Activated CD4-positive, alpha-beta memory T cell treated with anti-CD3 and anti-CD28 coated beads for 36 hours (primary cell): ENCODE results near the gene FKBP10. TPM values are rescaled to one million over a fixed set of nuclear protein-coding genes. Genes with fewer than 3 reads are reported as not detected.
A peak's percentile ranks its signal among the peaks of the same experiment; 100 is the strongest.

Source experiments
- CTCF ChIA-PET: fragments of 350-600 bp; sonication (Branson Sonifier 250); formaldehyde crosslinking; loops from one replicate; lab custom pipeline; 2021; ENCODE audit warnings: antibody characterized with exemption, inconsistent platforms; lab: Charles Lee
- POLR2A ChIA-PET: fragments of 350-600 bp; sonication (Branson Sonifier 250); formaldehyde crosslinking; loops from one replicate; lab custom pipeline; 2021; ENCODE audit warnings: antibody characterized with exemption; lab: Charles Lee
- DNase-seq: peaks from one replicate; pipeline ENCODE4 v3.0.0-alpha.2; 2020
- H3K27ac Mint-ChIP-seq: one replicate; pipeline ENCODE4 v1.8.0; 2021; ENCODE audit warnings: mixed read lengths
- H3K27me3 Mint-ChIP-seq: one replicate; pipeline ENCODE4 v1.8.0; 2021; ENCODE audit warnings: mixed read lengths
- H3K36me3 Mint-ChIP-seq: one replicate; pipeline ENCODE4 v1.8.0; 2021; ENCODE audit warnings: mixed read lengths
- H3K4me1 Mint-ChIP-seq: one replicate; pipeline ENCODE4 v1.8.0; 2021; ENCODE audit warnings: low read depth, mixed read lengths
- H3K4me3 Mint-ChIP-seq: one replicate; pipeline ENCODE4 v1.8.0; 2021; ENCODE audit warnings: mild to moderate bottlenecking, mixed read lengths
- H3K9me3 Mint-ChIP-seq: one replicate; pipeline ENCODE4 v1.8.0; 2021; ENCODE audit warnings: mixed read lengths
- intact Hi-C: fragments of 100-400 bp; cut with micrococcal nuclease; formaldehyde crosslinking; loops from one replicate; pipeline ENCODE4 v1.15.1; 2023
- total RNA-seq, 2 experiments: library from RNA; stranded (reverse); gene quantifications; one replicate each; pipeline ENCODE4 v1.2.3, GENCODE V29; 2021

FKBP10 gene
- total RNA-seq, 2 experiments from 2014 or later, result 0.76 to 1.4 TPM

DNA sequence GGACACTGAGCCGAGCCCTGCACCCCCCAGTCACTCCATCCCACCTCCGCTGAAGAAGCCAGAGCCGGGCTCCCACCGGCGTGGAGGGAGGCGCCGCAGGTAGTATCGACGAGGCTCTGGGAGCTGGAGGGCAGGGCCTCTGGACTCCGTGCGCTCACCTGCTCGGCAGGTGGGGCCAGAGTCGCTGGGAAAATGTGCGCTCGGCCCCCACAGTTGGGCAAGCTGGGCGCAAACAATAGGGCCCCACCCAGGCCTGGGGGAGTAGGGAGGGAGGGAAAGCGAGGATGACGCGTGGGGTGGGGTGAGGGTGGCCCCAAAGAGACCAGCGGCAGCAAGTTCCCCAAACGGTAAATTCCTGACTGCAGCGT is 27.0 kb upstream of the FKBP10 start:
- Mint-ChIP-seq H3K9me3 (no peaks in the 10 kb centered on the region), H3K27ac (no peak overlapping the region), H3K36me3 (no peaks in the 10 kb centered on the region), H3K4me1 (peaks cover 12% of the 10 kb centered on the region), H3K4me3 (no peak overlapping the region), H3K27me3 (peaks cover 20% of the 10 kb centered on the region)
- intact Hi-C loops, result no loop called here
- POLR2A ChIA-PET, result interaction anchor here (1.1 kb wide), 1 partner anchor 26 kb away, joined by 4 read pairs; the partner anchor contains the start of gene P3H4
- CTCF ChIA-PET, result interaction anchor here (1.0 to 2.8 kb wide), 8 partner anchors 9 to 90 kb away, joined by 3 to 20 read pairs (median 7); partner anchors contain the start of genes FKBP10 and P3H4
- no peak for DNase-seq

DNA sequence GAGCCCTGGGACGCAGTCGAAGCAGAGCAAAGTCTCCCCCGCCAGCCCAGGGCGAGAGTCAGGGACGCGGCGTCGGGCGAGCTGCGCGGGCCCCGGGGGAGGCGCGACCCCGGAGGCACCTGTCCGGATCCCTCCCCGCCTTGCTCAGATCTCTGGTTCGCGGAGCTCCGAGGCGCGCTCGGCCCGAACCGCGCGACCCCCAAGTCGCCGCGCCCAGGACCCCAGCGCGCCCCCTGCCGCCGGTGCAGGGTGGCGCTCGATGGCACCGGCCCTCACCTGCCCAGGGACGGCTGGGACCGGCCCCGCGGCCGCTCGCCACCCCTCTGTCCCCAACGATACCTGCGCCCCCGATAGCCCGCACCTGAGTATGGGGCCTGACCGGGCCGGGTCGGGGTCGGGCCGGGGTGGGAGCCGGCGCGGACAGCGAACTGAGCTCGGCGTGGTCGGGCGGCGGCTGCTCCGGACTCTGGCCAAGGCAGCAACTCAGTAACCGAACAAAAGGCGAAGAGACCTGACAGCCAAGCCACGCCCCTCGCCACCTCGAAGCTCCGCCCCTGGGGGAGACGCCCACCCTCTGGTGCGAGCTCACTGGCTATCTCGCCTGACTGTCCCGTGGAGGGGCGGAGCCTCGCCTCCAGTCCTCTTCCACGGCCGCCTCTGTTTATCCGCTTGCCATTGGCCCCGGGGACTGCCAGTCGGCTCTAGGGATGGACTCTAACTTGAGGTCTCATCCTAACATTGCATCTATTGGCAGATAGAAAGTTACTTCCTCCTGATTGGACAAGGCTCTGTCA is 26.4 kb upstream of the FKBP10 start, which contains the start of gene JUP:
TSS of gene JUP (minus strand) at position 485 of the 794 bp plus-strand sequence. CDS start 14,857 bp downstream, outside the sequence.
- ChIA-PET CTCF (interaction anchor here (0.7 to 2.8 kb wide), 11 partner anchors 8 to 217 kb away, joined by 3 to 20 read pairs (median 5); partner anchors contain the start of genes FKBP10, ODAD4 and P3H4), POLR2A (interaction anchor here (0.9 to 1.1 kb wide), 2 partner anchors 12 to 25 kb away, joined by 3 to 4 read pairs; partner anchors contain the start of gene P3H4)
- Mint-ChIP-seq H3K27me3 (peaks cover 20% of the 10 kb centered on the region), H3K9me3 (no peaks in the 10 kb centered on the region), H3K4me1 (peaks cover 12% of the 10 kb centered on the region), H3K4me3 (peak within 1 kb of the TSS; percentile 32), H3K27ac (no peak within 1 kb of the TSS), H3K36me3 (no peaks in the 10 kb centered on the region)
- peak; percentile 94 for DNase-seq
- intact Hi-C loops, result no loop called here

DNA sequence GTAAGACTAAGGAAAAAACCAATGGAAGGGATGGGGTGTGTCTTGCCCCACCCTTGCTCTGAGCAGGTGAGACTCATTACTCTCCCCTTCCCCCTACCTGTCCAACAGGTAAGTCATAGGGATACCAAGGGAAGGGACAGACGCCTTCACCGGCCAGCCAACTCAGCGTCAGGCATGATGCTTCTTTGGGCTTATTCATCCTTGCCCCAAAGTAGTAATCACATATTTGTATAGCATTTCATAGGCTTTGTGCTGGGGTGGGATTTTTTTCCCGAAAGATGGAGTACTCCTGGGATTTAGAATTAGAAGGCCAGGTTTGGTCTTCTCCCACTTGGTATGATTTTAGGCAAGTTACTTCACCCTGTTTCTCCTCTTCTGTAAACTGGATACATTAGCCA is 25.8 kb upstream of the FKBP10 start:
- ChIA-PET POLR2A (interaction anchor here (0.9 kb wide), 1 partner anchor 12 kb away, joined by 3 read pairs; no protein-coding TSS in a partner anchor), CTCF (interaction anchor here (0.7 to 2.8 kb wide), 11 partner anchors 9 to 217 kb away, joined by 3 to 20 read pairs (median 5); partner anchors contain the start of genes FKBP10, ODAD4 and P3H4)
- Mint-ChIP-seq H3K27ac (no peak overlapping the region), H3K4me1 (peaks cover 12% of the 10 kb centered on the region), H3K9me3 (no peaks in the 10 kb centered on the region), H3K27me3 (peaks cover 15% of the 10 kb centered on the region), H3K4me3 (peak overlapping the region; percentile 32), H3K36me3 (no peaks in the 10 kb centered on the region)
- no peak for DNase-seq
- intact Hi-C loops, result no loop called here

DNA sequence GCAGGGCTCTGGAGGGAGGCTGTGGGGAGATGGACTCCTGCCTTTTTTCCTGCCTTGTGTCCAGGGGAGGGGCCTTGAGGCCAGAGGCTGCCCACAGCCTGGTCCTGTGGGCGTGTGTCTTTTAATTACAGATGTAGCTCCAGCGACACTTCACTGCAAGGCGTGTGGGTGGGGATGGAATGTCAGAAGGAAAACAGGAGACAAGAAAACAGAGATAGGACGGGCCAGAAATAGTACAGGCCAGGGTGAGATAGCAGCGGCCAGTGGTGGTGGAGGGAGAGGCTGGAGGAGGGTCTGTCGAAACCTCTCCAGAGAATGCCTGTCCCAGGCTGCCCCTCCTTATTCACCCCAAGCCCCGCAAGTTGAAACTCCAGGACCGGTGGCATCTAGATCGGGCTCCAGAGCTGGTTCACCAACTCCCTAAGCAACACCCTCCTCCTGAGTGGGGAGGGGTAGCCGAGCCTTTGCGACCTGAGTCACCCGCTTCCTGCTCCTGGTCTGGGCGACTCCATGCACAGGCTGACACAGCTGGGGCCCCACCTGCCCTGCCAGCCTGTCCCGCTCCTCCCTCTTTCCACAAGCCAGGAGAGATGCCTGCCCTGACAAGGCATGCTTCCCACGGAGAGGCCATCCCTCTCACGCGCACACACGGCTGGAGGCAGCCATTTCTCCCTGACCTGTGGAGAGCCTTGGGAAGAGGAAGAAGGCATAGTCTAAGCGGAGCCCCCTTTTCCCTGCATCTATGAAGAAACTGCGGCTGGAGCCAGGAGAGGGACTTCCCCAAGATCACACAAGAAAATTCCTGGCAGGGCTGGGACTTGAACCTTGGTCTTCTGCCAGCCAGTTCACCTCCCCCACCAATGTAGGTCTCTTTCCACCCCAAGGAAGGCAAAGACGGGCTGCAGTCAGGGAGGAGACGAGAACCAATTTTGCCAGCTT is 19.7 kb upstream of the FKBP10 start:
- no peak overlapping the region for H3K4me3 Mint-ChIP-seq
- ChIA-PET CTCF (interaction anchor here (1.1 kb wide), 1 partner anchor 18 kb away, joined by 3 read pairs; no protein-coding TSS in a partner anchor), POLR2A (no interaction called here)
- intact Hi-C loops, result no loop called here
- H3K36me3 Mint-ChIP-seq, result no peaks in the 10 kb centered on the region
- peak; percentile 22 for DNase-seq
- H3K4me1 Mint-ChIP-seq, result peaks cover 2% of the 10 kb centered on the region
- peaks cover 3% of the 10 kb centered on the region for H3K27me3 Mint-ChIP-seq
- H3K9me3 Mint-ChIP-seq, result no peaks in the 10 kb centered on the region
- H3K27ac Mint-ChIP-seq, result no peak overlapping the region

DNA sequence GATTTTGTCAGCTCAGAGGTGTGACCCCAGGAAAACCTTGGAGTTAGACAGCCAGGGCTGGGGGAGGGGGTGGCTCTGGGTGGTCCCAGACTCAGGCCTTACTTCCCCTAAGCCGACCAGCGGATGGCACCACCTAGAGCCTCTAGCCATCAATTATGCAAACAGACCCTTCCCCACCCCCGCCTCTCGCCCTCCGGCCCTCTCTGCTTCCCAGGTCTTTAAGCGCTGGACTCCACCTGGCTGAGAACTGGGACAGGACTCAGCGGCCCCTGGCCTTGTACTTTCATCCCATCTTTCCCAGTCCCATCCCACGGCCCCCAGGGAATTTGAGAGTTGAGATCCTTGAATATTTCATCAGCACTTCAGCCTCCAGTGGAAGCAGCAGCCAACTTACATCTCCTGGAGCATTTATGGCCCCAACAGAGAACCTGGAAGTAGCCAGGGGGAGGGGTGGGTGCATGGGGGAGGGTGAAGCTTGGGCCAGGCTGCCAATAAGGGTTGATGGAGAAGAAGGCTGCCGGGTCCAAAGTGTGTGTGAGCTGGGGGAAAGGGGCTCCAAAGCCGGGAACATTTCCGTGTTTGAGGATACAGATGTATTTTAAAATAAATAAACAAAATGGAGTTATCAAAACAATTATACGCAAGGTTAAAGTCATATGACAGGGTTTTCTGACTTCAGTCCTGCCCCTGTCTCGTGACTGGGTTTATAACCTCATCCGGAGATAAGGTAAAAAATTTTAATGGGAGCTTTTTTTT is 18.8 kb upstream of the FKBP10 start:
- intact Hi-C loops, result no loop called here
- POLR2A ChIA-PET, result interaction anchor here (0.6 kb wide), 1 partner anchor 182 kb away, joined by 3 read pairs; no protein-coding TSS in a partner anchor
- DNase-seq, result no peak
- CTCF ChIA-PET, result interaction anchor here (0.9 kb wide), 2 partner anchors 9 to 98 kb away, joined by 3 read pairs; no protein-coding TSS in a partner anchor
- no peaks in the 10 kb centered on the region for H3K4me1 Mint-ChIP-seq
- no peaks in the 10 kb centered on the region for H3K9me3 Mint-ChIP-seq
- H3K36me3 Mint-ChIP-seq, result no peaks in the 10 kb centered on the region
- no peak overlapping the region for H3K4me3 Mint-ChIP-seq
- H3K27ac Mint-ChIP-seq, result no peak overlapping the region
- H3K27me3 Mint-ChIP-seq, result peaks cover 3% of the 10 kb centered on the region

DNA sequence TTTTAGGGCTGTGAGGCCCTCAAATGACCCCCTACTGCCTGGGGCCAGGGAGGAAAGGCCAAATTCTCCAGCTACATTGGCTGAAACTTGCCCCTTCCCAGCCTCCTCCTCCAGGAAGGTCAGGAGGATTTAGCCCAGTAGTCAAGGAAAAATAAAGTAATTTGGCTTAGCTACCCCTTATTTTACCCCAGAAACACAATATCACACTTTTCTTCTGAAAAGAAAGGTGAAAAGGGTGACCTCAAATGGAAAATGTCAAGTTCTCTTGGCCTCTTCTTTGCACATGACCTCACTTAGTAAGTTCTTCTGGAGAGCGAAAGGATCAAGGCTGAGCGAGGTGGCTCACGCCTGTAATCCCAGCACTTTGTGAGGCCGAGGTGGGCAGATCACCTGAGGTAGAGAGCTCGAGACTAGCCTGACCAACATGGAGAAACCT is 18.2 kb upstream of the FKBP10 start:
- peaks cover 3% of the 10 kb centered on the region for H3K27me3 Mint-ChIP-seq
- no peaks in the 10 kb centered on the region for H3K36me3 Mint-ChIP-seq
- POLR2A ChIA-PET, result interaction anchor here (0.6 kb wide), 1 partner anchor 181 kb away, joined by 3 read pairs; no protein-coding TSS in a partner anchor
- no peaks in the 10 kb centered on the region for H3K4me1 Mint-ChIP-seq
- H3K27ac Mint-ChIP-seq, result no peak overlapping the region
- no peaks in the 10 kb centered on the region for H3K9me3 Mint-ChIP-seq
- intact Hi-C loops, result no loop called here
- H3K4me3 Mint-ChIP-seq, result no peak overlapping the region
- CTCF ChIA-PET, result interaction anchor here (0.9 to 1.1 kb wide), 3 partner anchors 9 to 99 kb away, joined by 3 read pairs; no protein-coding TSS in a partner anchor
- no peak for DNase-seq

DNA sequence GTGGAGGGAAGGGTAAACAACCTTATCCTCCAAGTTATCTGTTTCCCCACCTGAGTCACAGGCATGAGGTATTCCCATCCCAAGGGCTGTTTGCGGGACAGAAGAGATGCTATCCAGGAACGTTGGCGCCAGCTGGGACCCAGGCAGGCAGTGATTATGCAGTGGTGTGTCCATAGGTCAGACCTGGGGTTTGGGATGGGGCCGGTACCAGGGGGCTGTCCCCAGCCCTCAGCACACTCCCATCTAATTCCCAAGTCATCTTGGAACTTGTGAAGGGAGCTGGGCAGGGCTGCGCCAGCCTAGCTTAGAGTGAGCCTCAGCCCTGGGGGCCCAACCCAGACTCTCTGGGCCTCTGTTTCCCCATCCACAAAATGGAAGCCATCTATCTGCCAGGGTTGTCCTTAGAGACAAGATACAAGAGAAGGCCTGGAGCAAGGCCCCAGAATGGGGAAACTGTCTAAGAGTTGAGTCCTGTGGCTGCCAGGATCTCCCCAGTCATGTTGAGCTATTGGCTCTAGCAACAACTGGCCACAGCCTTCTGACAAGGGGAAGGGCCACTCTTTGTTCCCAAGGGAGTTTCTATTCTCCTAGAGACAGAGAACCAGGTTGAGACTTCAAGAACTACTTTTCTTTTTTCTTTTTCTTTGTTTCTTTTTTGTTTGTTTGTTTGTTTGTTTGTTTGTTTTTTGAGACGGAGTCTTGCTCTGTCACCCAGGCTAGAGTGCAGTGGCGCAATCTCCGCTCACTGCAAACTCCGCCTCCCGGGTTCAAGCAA is 16.5 kb upstream of the FKBP10 start:
- H3K4me1 Mint-ChIP-seq, result no peaks in the 10 kb centered on the region
- no peaks in the 10 kb centered on the region for H3K36me3 Mint-ChIP-seq
- ChIA-PET POLR2A (interaction anchor here (0.6 kb wide), 1 partner anchor 929 kb away, joined by 3 read pairs; no protein-coding TSS in a partner anchor), CTCF (interaction anchor here (1.5 to 7.1 kb wide), 2 partner anchors 15 to 60 kb away, joined by 7 to 65 read pairs; partner anchors contain the start of genes HAP1 and P3H4)
- H3K9me3 Mint-ChIP-seq, result no peaks in the 10 kb centered on the region
- peaks cover 3% of the 10 kb centered on the region for H3K27me3 Mint-ChIP-seq
- H3K4me3 Mint-ChIP-seq, result no peak overlapping the region
- no peak overlapping the region for H3K27ac Mint-ChIP-seq
- no peak for DNase-seq
- intact Hi-C loops, result no loop called here

DNA sequence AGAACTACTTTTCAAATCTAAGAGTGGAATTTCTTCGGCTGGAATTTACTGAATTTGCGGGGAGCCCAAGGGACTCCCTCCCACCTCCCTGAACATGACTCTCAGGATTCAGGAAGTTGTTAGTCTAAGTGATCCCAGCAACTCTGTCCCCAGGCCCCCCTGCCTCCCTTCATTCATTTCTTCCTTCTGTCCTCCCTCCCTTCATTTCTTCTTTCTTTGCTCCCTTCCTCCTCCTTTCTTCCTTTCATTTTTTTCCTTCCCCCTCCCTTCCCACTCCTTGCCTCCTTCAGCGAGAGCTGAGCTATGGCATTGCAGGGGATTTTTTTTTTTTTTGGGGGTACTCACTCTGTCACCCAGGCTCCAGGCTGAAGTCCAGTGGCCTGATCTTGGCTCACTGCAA is 15.4 kb upstream of the FKBP10 start:
- H3K27ac Mint-ChIP-seq, result no peak overlapping the region

DNA sequence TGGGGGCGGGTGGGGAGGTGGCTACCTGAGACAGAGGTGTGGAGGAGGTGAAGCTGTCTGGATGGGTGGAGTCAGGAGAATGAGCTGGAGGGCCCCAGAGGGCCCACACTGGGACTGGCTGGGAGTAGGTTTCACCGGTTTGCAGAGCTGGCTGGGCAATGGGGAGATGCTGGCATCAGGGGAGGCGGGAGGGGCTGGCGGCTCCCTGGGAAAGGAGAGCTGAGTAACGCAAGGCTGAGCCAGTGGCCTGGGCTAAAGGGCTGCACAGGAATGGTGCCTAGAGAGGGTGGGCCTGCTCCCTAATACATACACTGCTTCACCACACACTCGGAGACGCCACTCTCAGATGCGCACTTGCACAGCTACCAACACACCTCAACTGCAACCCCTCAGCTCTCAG is 13.4 kb upstream of the FKBP10 start:
- DNase-seq, result no peak
- Mint-ChIP-seq H3K36me3 (no peaks in the 10 kb centered on the region), H3K27me3 (no peaks in the 10 kb centered on the region), H3K4me1 (peaks cover 3% of the 10 kb centered on the region), H3K9me3 (no peaks in the 10 kb centered on the region), H3K4me3 (no peak overlapping the region), H3K27ac (no peak overlapping the region)
- ChIA-PET POLR2A (no interaction called here), CTCF (interaction anchor here (0.7 to 7.1 kb wide), 4 partner anchors 10 to 63 kb away, joined by 3 to 65 read pairs (median 6); partner anchors contain the start of genes HAP1, JUP and P3H4)
- intact Hi-C loops, result no loop called here

More for the DNA sequence above, 15.4 kb upstream of the FKBP10 start:
- ChIA-PET CTCF (interaction anchor here (1.5 to 7.1 kb wide), 2 partner anchors 14 to 61 kb away, joined by 7 to 65 read pairs; partner anchors contain the start of genes HAP1 and P3H4), POLR2A (no interaction called here)
- intact Hi-C loops, result no loop called here
- Mint-ChIP-seq H3K4me3 (no peak overlapping the region), H3K9me3 (no peaks in the 10 kb centered on the region), H3K27me3 (peaks cover 3% of the 10 kb centered on the region), H3K36me3 (no peaks in the 10 kb centered on the region), H3K4me1 (peaks cover 3% of the 10 kb centered on the region)
- DNase-seq, result no peak
